Caco-2 (cell line): ENCODE results near the gene FTCD. TPM values are rescaled to one million over a fixed set of nuclear protein-coding genes. Genes with fewer than 3 reads are reported as not detected.

Experiments used
- BruUV-seq: library from RNA; stranded (reverse); fragments of 400-500 nt; replicated peaks from 2 replicates; lab custom pipeline; 2021; lab: Mats Ljungman, UMichigan
- CTCF ChIA-PET: fragments of 300-600 bp; sonication (Branson Sonifier 250); formaldehyde crosslinking; loops from one replicate; lab custom pipeline; 2022; ENCODE audit warnings: antibody characterized with exemption; lab: Charles Lee
- POLR2A ChIA-PET: fragments of 300-600 bp; sonication (Branson Sonifier 250); formaldehyde crosslinking; loops from one replicate; lab custom pipeline; 2022; ENCODE audit warnings: antibody characterized with exemption; lab: Charles Lee
- DNase-seq, 2 experiments: peaks; one replicate each; pipeline versions ENCODE4 v3.0.0 to v3.0.0-alpha.2; 2020 to 2022
- H3K27me3 ChIP-seq: replicated peaks from 2 replicates; pipeline ENCODE4 v1.6.0; 2011; ENCODE audit warnings: low read length; ENCODE audit not compliant: control insufficient read depth, insufficient read depth
- H3K36me3 ChIP-seq: 2 replicates; pipeline ENCODE4 v1.5.1; 2011; ENCODE audit warnings: low read length; ENCODE audit not compliant: control insufficient read depth, insufficient read depth
- H3K4me1 ChIP-seq: fragments of 250-450 bp; sonication (Bioruptor Pico); 2 replicates; pipeline ENCODE4 v1.5.1; 2020; ENCODE audit warnings: mild to moderate bottlenecking
- H3K4me3 ChIP-seq: 2 replicates; pipeline ENCODE4 v1.5.1; 2011; ENCODE audit warnings: low read depth, mild to moderate bottlenecking, control low read depth, low read length
- H3K9me3 ChIP-seq: fragments of 250-450 bp; sonication (Bioruptor Pico); 2 replicates; pipeline ENCODE4 v1.5.1; 2020; ENCODE audit warnings: mild to moderate bottlenecking, moderate library complexity
- H3K27ac Mint-ChIP-seq: one replicate; pipeline ENCODE4 v1.8.0; 2022; ENCODE audit warnings: mixed read lengths; ENCODE audit not compliant: unreplicated experiment
- H3K27me3 Mint-ChIP-seq: one replicate; pipeline ENCODE4 v1.8.0; 2022; ENCODE audit warnings: mixed read lengths; ENCODE audit not compliant: insufficient read depth, unreplicated experiment
- H3K36me3 Mint-ChIP-seq: one replicate; pipeline ENCODE4 v1.8.0; 2022; ENCODE audit warnings: mild to moderate bottlenecking, mixed read lengths; ENCODE audit not compliant: insufficient read depth, unreplicated experiment
- H3K4me1 Mint-ChIP-seq: one replicate; pipeline ENCODE4 v1.8.0; 2022; ENCODE audit warnings: low read depth, mixed read lengths; ENCODE audit not compliant: unreplicated experiment
- H3K4me3 Mint-ChIP-seq: one replicate; pipeline ENCODE4 v1.8.0; 2022; ENCODE audit warnings: mild to moderate bottlenecking, moderate library complexity, mixed read lengths; ENCODE audit not compliant: unreplicated experiment
- H3K9me3 Mint-ChIP-seq: one replicate; pipeline ENCODE4 v1.8.0; 2022; ENCODE audit warnings: mixed read lengths; ENCODE audit not compliant: unreplicated experiment
- intact Hi-C: fragments of 100-400 bp; cut with micrococcal nuclease; formaldehyde crosslinking; loops from one replicate; pipeline ENCODE4 v1.10.0; 2022; ENCODE audit not compliant: unreplicated experiment
- total RNA-seq: library from RNA; stranded (reverse); gene quantifications from 2 replicates; pipeline ENCODE4 v1.2.3, GENCODE V29; 2022
- TF ChIP-seq, protein P1 (sequence below), 2 experiments: fragments of 200-600 bp in 1 of 2; IDR thresholded peaks; 1 replicate in 1 of 2; 2 replicates in 1 of 2; pipeline versions ENCODE4 v1.5.1 to v1.8.0; 2011 to 2022; ENCODE audit warnings: antibody characterized with exemption in 1 of 2, control low read depth in 1 of 2, inconsistent platforms in 1 of 2, low read depth in 1 of 2, low read length in 1 of 2, mild to moderate bottlenecking in 1 of 2, moderate library complexity in 1 of 2; ENCODE audit not compliant: insufficient read depth in 1 of 2, severe bottlenecking in 1 of 2, unreplicated experiment in 1 of 2

FTCD gene
- total RNA-seq, 1 experiment from 2014 or later, result 3.5 TPM

DNA sequence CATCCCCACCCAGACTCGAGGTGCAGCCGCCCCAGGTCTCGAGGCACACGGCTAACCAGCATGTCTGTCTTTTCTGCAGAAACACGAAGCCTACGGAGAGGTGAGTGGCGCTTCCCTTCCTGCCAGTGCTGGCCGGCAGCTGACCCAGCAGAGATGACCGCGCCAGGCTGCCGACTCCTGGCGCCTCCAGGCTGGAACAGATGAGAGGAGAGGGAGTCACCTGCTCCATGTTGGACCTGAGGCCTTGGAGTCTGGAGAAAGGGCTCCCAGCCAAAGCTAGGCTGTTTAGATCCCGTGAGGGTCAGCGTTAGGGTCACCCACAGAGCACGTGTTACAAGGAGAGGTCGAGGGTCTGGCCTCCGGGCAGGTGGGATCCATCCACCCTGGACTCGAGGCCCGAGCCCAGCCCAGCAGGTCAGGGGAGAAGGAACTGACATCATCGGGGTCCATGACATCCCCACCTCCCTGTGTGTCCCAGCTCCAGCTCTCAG, 42.6 kb downstream of the FTCD start:
- intact Hi-C loops, result no loop called here
- Mint-ChIP-seq H3K4me1 (no peaks in the 10 kb centered on the region), H3K36me3 (no peaks in the 10 kb centered on the region), H3K27me3 (no peaks in the 10 kb centered on the region), H3K27ac (no peak overlapping the region), H3K4me3 (no peak overlapping the region), H3K9me3 (peaks cover 10% of the 10 kb centered on the region)
- Histone ChIP-seq H3K4me1 (no peaks in the 10 kb centered on the region), H3K4me3 (no peak overlapping the region), H3K9me3 (0 out of 2 replicates have a peak, but pooled peaks cover 6% of the 10 kb centered on the region), H3K27me3 (no peaks in the 10 kb centered on the region), H3K36me3 (no peaks in the 10 kb centered on the region)
- ChIA-PET POLR2A (no interaction called here), CTCF (no interaction called here)
- TF ChIP-seq, protein P1, sequence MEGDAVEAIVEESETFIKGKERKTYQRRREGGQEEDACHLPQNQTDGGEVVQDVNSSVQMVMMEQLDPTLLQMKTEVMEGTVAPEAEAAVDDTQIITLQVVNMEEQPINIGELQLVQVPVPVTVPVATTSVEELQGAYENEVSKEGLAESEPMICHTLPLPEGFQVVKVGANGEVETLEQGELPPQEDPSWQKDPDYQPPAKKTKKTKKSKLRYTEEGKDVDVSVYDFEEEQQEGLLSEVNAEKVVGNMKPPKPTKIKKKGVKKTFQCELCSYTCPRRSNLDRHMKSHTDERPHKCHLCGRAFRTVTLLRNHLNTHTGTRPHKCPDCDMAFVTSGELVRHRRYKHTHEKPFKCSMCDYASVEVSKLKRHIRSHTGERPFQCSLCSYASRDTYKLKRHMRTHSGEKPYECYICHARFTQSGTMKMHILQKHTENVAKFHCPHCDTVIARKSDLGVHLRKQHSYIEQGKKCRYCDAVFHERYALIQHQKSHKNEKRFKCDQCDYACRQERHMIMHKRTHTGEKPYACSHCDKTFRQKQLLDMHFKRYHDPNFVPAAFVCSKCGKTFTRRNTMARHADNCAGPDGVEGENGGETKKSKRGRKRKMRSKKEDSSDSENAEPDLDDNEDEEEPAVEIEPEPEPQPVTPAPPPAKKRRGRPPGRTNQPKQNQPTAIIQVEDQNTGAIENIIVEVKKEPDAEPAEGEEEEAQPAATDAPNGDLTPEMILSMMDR (IDR thresholded peaks at IDR 0.05; ENCODE audit: insufficient read depth in 1 of 2, low read depth in 1 of 2, low read length in 1 of 2, severe bottlenecking in 1 of 2, unreplicated experiment in 1 of 2), result no peak
- no TSS peak for BruUV-seq
- DNase-seq, result peak in 1 of 2 experiments; percentile 25

DNA sequence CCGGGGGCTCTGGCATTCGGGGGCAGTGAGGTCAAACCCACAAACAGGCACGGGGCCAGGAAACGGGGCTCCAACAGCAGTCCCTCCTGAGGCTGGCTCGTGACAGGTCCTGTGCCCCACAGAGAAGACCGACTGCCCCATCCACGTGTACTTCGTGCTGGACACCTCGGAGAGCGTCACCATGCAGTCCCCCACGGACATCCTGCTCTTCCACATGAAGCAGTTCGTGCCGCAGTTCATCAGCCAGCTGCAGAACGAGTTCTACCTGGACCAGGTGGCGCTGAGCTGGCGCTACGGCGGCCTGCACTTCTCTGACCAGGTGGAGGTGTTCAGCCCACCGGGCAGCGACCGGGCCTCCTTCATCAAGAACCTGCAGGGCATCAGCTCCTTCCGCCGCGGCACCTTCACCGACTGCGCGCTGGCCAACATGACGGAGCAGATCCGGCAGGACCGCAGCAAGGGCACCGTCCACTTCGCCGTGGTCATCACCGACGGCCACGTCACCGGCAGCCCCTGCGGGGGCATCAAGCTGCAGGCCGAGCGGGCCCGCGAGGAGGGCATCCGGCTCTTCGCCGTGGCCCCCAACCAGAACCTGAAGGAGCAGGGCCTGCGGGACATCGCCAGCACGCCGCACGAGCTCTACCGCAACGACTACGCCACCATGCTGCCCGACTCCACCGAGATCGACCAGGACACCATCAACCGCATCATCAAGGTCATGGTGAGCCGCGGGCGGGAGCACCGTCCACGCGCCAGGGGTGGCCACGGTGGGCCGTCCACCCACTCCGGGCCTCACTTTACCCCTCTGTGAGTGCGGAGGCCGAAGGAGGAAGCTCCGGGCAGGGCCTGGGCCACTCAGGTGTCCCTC, 43.3 kb downstream of the FTCD start:
- no peaks in the 10 kb centered on the region for H3K27me3 Mint-ChIP-seq
- Histone ChIP-seq H3K4me3 (no peak overlapping the region), H3K36me3 (no peaks in the 10 kb centered on the region), H3K27me3 (no peaks in the 10 kb centered on the region), H3K9me3 (0 out of 2 replicates have a peak, but pooled peaks cover 6% of the 10 kb centered on the region), H3K4me1 (no peaks in the 10 kb centered on the region)
- intact Hi-C loops, result no loop called here
- H3K4me1 Mint-ChIP-seq, result no peaks in the 10 kb centered on the region
- DNase-seq, result peak in 1 of 2 experiments; percentile 23
- no peak overlapping the region for H3K4me3 Mint-ChIP-seq
- BruUV-seq, result no TSS peak
- TF ChIP-seq, protein P1 (IDR thresholded peaks at IDR 0.05; ENCODE audit: insufficient read depth in 1 of 2, low read depth in 1 of 2, low read length in 1 of 2, severe bottlenecking in 1 of 2, unreplicated experiment in 1 of 2), result no peak
- no peaks in the 10 kb centered on the region for H3K36me3 Mint-ChIP-seq
- POLR2A ChIA-PET, result no interaction called here
- CTCF ChIA-PET, result no interaction called here
- peaks cover 17% of the 10 kb centered on the region for H3K9me3 Mint-ChIP-seq
- no peak overlapping the region for H3K27ac Mint-ChIP-seq

GRCh38 chr21:46111193-46111571, 44.2 kb downstream of the FTCD start:
- Histone ChIP-seq H3K27me3 (no peaks in the 10 kb centered on the region), H3K9me3 (peaks cover 9% of the 10 kb centered on the region; the same call in 1 of the 2 replicates), H3K4me3 (no peak overlapping the region), H3K36me3 (no peaks in the 10 kb centered on the region), H3K4me1 (no peaks in the 10 kb centered on the region)
- Mint-ChIP-seq H3K4me3 (no peak overlapping the region), H3K27me3 (no peaks in the 10 kb centered on the region), H3K4me1 (no peaks in the 10 kb centered on the region), H3K36me3 (no peaks in the 10 kb centered on the region), H3K9me3 (peaks cover 19% of the 10 kb centered on the region), H3K27ac (no peak overlapping the region)
- POLR2A ChIA-PET, result no interaction called here
- intact Hi-C loops, result no loop called here
- CTCF ChIA-PET, result no interaction called here
- no peak for DNase-seq
- TF ChIP-seq, protein P1 (IDR thresholded peaks at IDR 0.05; ENCODE audit: insufficient read depth in 1 of 2, low read depth in 1 of 2, low read length in 1 of 2, severe bottlenecking in 1 of 2, unreplicated experiment in 1 of 2), result no peak
- BruUV-seq, result no TSS peak
